SH-SY5Y (cell line): Measurements from ENCODE around the gene BICD2.

ENCODE experiments used
- GATA2 ChIP-seq: IDR thresholded peaks from 2 replicates; pipeline ENCODE4 v1.6.1; 2011; ENCODE audit warnings: mild to moderate bottlenecking, low read depth, low read length
- GATA3 ChIP-seq: IDR thresholded peaks from 2 replicates; pipeline ENCODE4 v1.6.1; 2011; ENCODE audit warnings: low read depth, mild to moderate bottlenecking, low read length, moderate library complexity

- TF ChIP-seq GATA3: no peak
- TF ChIP-seq GATA2: no peak
Measured at GRCh38 chr9:92767066-92768054, 2.7 kb upstream of the BICD2 start.
